ENCODE results near the gene HMCN1.

The HMCN1 gene

GRCh38 chr1:185834371-185834905 is 100.2 kb downstream of the HMCN1 start:
- Histone ChIP-seq H2AFZ (ENCODE audit: low read length) (no peak overlapping the region), H3K4me1 (ENCODE audit: insufficient read depth, low read length, severe bottlenecking) (no peaks in the 10 kb centered on the region), H3K79me2 (ENCODE audit: insufficient read depth, low read length) (no peaks in the 10 kb centered on the region), H3K9ac (ENCODE audit: low read length) (no peak overlapping the region), H3K27ac (ENCODE audit: low read depth, low read length, poor library complexity, severe bottlenecking) (no peak overlapping the region), H3K27me3 (ENCODE audit: insufficient read depth, low read length) (no peaks in the 10 kb centered on the region), H3K4me3 (ENCODE audit: low read depth, low read length, poor library complexity, severe bottlenecking) (no peak overlapping the region), H3K9me2 (ENCODE audit: low read depth, low read length) (no peaks in the 10 kb centered on the region), H3K36me3 (ENCODE audit: insufficient read depth, low read length) (no peaks in the 10 kb centered on the region), H4K20me1 (ENCODE audit: insufficient read depth, low read length) (no peaks in the 10 kb centered on the region), H3K4me2 (ENCODE audit: low read length) (no peak overlapping the region), H3K9me3 (ENCODE audit: low read length) (no peaks in the 10 kb centered on the region), H3F3A (ENCODE audit: insufficient read depth, low read length) (no peaks in the 10 kb centered on the region)
- TF ChIP-seq CTCF (IDR thresholded peaks at IDR 0.05; ENCODE audit: low read length), result no peak
- TF ChIP-seq EZH2 (IDR thresholded peaks at IDR 0.05; ENCODE audit: borderline replicate concordance, low read length), result no peak

GRCh38 chr1:185835191-185835590 is 101.0 kb downstream of the HMCN1 start:
- Histone ChIP-seq H3K9me2 (ENCODE audit: low read depth, low read length) (no peaks in the 10 kb centered on the region), H3K4me3 (ENCODE audit: low read depth, low read length, poor library complexity, severe bottlenecking) (no peak overlapping the region), H2AFZ (ENCODE audit: low read length) (no peak overlapping the region), H3K4me1 (ENCODE audit: insufficient read depth, low read length, severe bottlenecking) (no peaks in the 10 kb centered on the region), H3K4me2 (ENCODE audit: low read length) (no peak overlapping the region), H3K9ac (ENCODE audit: low read length) (no peak overlapping the region), H3K27me3 (ENCODE audit: insufficient read depth, low read length) (no peaks in the 10 kb centered on the region), H4K20me1 (ENCODE audit: insufficient read depth, low read length) (no peaks in the 10 kb centered on the region), H3K36me3 (ENCODE audit: insufficient read depth, low read length) (no peaks in the 10 kb centered on the region), H3F3A (ENCODE audit: insufficient read depth, low read length) (no peaks in the 10 kb centered on the region), H3K9me3 (ENCODE audit: low read length) (no peaks in the 10 kb centered on the region), H3K79me2 (ENCODE audit: insufficient read depth, low read length) (no peaks in the 10 kb centered on the region), H3K27ac (ENCODE audit: low read depth, low read length, poor library complexity, severe bottlenecking) (no peak overlapping the region)
- TF ChIP-seq CTCF (IDR thresholded peaks at IDR 0.05; ENCODE audit: low read length) (no peak), EZH2 (IDR thresholded peaks at IDR 0.05; ENCODE audit: borderline replicate concordance, low read length) (no peak)

- Histone ChIP-seq H3K27ac (ENCODE audit: low read depth, low read length, poor library complexity, severe bottlenecking) (no peak overlapping the region), H3K27me3 (ENCODE audit: insufficient read depth, low read length) (no peaks in the 10 kb centered on the region), H3F3A (ENCODE audit: insufficient read depth, low read length) (no peaks in the 10 kb centered on the region), H3K4me3 (ENCODE audit: low read depth, low read length, poor library complexity, severe bottlenecking) (no peak overlapping the region), H3K9me2 (ENCODE audit: low read depth, low read length) (no peaks in the 10 kb centered on the region), H3K9ac (ENCODE audit: low read length) (no peak overlapping the region), H3K4me2 (ENCODE audit: low read length) (no peak overlapping the region), H3K79me2 (ENCODE audit: insufficient read depth, low read length) (no peaks in the 10 kb centered on the region), H3K4me1 (ENCODE audit: insufficient read depth, low read length, severe bottlenecking) (no peaks in the 10 kb centered on the region), H3K36me3 (ENCODE audit: insufficient read depth, low read length) (no peaks in the 10 kb centered on the region), H4K20me1 (ENCODE audit: insufficient read depth, low read length) (no peaks in the 10 kb centered on the region), H3K9me3 (ENCODE audit: low read length) (no peaks in the 10 kb centered on the region), H2AFZ (ENCODE audit: low read length) (no peak overlapping the region)
- no peak for TF ChIP-seq CTCF (IDR thresholded peaks at IDR 0.05; ENCODE audit: low read length)
- no peak for TF ChIP-seq EZH2 (IDR thresholded peaks at IDR 0.05; ENCODE audit: borderline replicate concordance, low read length)
These were observed 103.5 kb downstream of the HMCN1 start for GRCh38 chr1:185837711-185838110.
